Subcutaneous abdominal adipose tissue (tissue), 5 donors: ENCODE measurements around the gene C11orf21.

ENCODE experiments used
- H3K27ac ChIP-seq: one replicate; pipeline ENCODE4 v1.7.0; 2013; ENCODE audit warnings: low read depth, mild to moderate bottlenecking, inconsistent platforms, low read length, moderate library complexity
- H3K27me3 ChIP-seq, 5 donors: one replicate each; pipeline ENCODE4 v1.7.0; 2013; ENCODE audit warnings: low read length in 5 of 5, inconsistent platforms in 1 of 5; ENCODE audit not compliant: control insufficient read depth in 5 of 5, insufficient read depth in 4 of 5
- H3K36me3 ChIP-seq, 5 donors: one replicate each; pipeline ENCODE4 v1.7.0; 2013; ENCODE audit warnings: low read length in 5 of 5; ENCODE audit not compliant: control insufficient read depth in 5 of 5, insufficient read depth in 5 of 5
- H3K4me1 ChIP-seq, 5 donors: one replicate each; pipeline ENCODE4 v1.7.0; 2013; ENCODE audit warnings: low read length in 5 of 5, mild to moderate bottlenecking in 3 of 5, moderate library complexity in 1 of 5; ENCODE audit not compliant: control insufficient read depth in 5 of 5, insufficient read depth in 5 of 5
- H3K4me3 ChIP-seq, 5 donors: one replicate each; pipeline ENCODE4 v1.7.0; 2013; ENCODE audit warnings: low read length in 5 of 5, low read depth in 1 of 5
- H3K9ac ChIP-seq, 5 donors: one replicate each; pipeline ENCODE4 v1.7.0; 2013; ENCODE audit warnings: low read length in 5 of 5, mild to moderate bottlenecking in 4 of 5, moderate library complexity in 3 of 5
- H3K9me3 ChIP-seq, 5 donors: one replicate each; pipeline ENCODE4 v1.7.0; 2013; ENCODE audit warnings: low read length in 5 of 5; ENCODE audit not compliant: control insufficient read depth in 5 of 5
- donor health status: healthy.
- donor health status: healthy.
- donor health status: healthy.
- donor health status: healthy.
- donor health status: healthy.

C11orf21 gene

GRCh38 chr11:2251138-2251537, 50.6 kb downstream of the C11orf21 start:
- no peak overlapping the region for H3K4me3 ChIP-seq
- peaks cover 0 to 5% (median 0%) of the 10 kb centered on the region in 5 donors for H3K27me3 ChIP-seq
- no peaks in the 10 kb centered on the region for H3K4me1 ChIP-seq

GRCh38 chr11:2250485-2250884, 51.2 kb downstream of the C11orf21 start:
- Histone ChIP-seq H3K36me3 (no peaks in the 10 kb centered on the region), H3K4me1 (no peaks in the 10 kb centered on the region), H3K9ac (no peak overlapping the region), H3K27me3 (peaks cover 0 to 5% (median 0%) of the 10 kb centered on the region in 5 donors), H3K4me3 (no peak overlapping the region), H3K27ac (no peak overlapping the region), H3K9me3 (peaks cover 0 to 4% (median 0%) of the 10 kb centered on the region in 5 donors)

More at GRCh38 chr11:2251138-2251537, 50.6 kb downstream of the C11orf21 start:
- Histone ChIP-seq H3K9ac (no peak overlapping the region), H3K36me3 (no peaks in the 10 kb centered on the region), H3K27ac (no peak overlapping the region), H3K9me3 (peaks cover 0 to 6% (median 0%) of the 10 kb centered on the region in 5 donors)

- H3K9ac ChIP-seq, result no peak overlapping the region
- no peaks in the 10 kb centered on the region for H3K4me1 ChIP-seq
- peaks cover 0 to 3% (median 0%) of the 10 kb centered on the region in 5 donors for H3K9me3 ChIP-seq
- H3K27me3 ChIP-seq, result peaks cover 0 to 5% (median 0%) of the 10 kb centered on the region in 5 donors
- H3K4me3 ChIP-seq, result no peak overlapping the region
- H3K36me3 ChIP-seq, result no peaks in the 10 kb centered on the region
- H3K27ac ChIP-seq, result no peak overlapping the region
Measured at GRCh38 chr11:2250041-2250440, 51.7 kb downstream of the C11orf21 start.

- no peak overlapping the region for H3K9ac ChIP-seq
Measured at GRCh38 chr11:2249189-2249916, 52.4 kb downstream of the C11orf21 start.

GRCh38 chr11:2248762-2249161, 53.0 kb downstream of the C11orf21 start:
- H3K4me1 ChIP-seq, result no peaks in the 10 kb centered on the region
- no peaks in the 10 kb centered on the region for H3K36me3 ChIP-seq
- no peaks in the 10 kb centered on the region for H3K9me3 ChIP-seq
- H3K9ac ChIP-seq, result no peak overlapping the region
- peaks cover 0 to 5% (median 0%) of the 10 kb centered on the region in 5 donors for H3K27me3 ChIP-seq
- no peak overlapping the region for H3K4me3 ChIP-seq
- H3K27ac ChIP-seq, result no peak overlapping the region

More at GRCh38 chr11:2249189-2249916, 52.4 kb downstream of the C11orf21 start:
- no peak overlapping the region for H3K4me3 ChIP-seq
- peaks cover 0 to 3% (median 0%) of the 10 kb centered on the region in 5 donors for H3K9me3 ChIP-seq
- H3K27me3 ChIP-seq, result peaks cover 0 to 5% (median 0%) of the 10 kb centered on the region in 5 donors
- H3K27ac ChIP-seq, result no peak overlapping the region
- H3K4me1 ChIP-seq, result no peaks in the 10 kb centered on the region
- H3K36me3 ChIP-seq, result no peaks in the 10 kb centered on the region

GRCh38 chr11:2248242-2248641, 53.5 kb downstream of the C11orf21 start:
- Histone ChIP-seq H3K9me3 (no peaks in the 10 kb centered on the region), H3K4me1 (no peaks in the 10 kb centered on the region), H3K9ac (no peak overlapping the region)

GRCh38 chr11:2247496-2247895, 54.2 kb downstream of the C11orf21 start:
- Histone ChIP-seq H3K27ac (no peak overlapping the region), H3K4me3 (no peak overlapping the region), H3K9me3 (peaks cover 0 to 6% (median 3%) of the 10 kb centered on the region in 5 donors), H3K9ac (no peak overlapping the region), H3K27me3 (peaks cover 0 to 5% (median 0%) of the 10 kb centered on the region in 5 donors), H3K4me1 (no peaks in the 10 kb centered on the region), H3K36me3 (no peaks in the 10 kb centered on the region)

More at GRCh38 chr11:2248242-2248641, 53.5 kb downstream of the C11orf21 start:
- Histone ChIP-seq H3K27me3 (peaks cover 0 to 5% (median 0%) of the 10 kb centered on the region in 5 donors), H3K27ac (no peak overlapping the region), H3K4me3 (no peak overlapping the region), H3K36me3 (no peaks in the 10 kb centered on the region)
